Measurements from ENCODE around the gene CYP8B1. TPM values are rescaled to one million over a fixed set of nuclear protein-coding genes. Genes with fewer than 3 reads are reported as not detected.

The CYP8B1 gene
- polyA plus RNA-seq, 1 donor (not counting 4 experiments of a cell fraction or from before 2014, with no cell fraction given) = not detected

DNA sequence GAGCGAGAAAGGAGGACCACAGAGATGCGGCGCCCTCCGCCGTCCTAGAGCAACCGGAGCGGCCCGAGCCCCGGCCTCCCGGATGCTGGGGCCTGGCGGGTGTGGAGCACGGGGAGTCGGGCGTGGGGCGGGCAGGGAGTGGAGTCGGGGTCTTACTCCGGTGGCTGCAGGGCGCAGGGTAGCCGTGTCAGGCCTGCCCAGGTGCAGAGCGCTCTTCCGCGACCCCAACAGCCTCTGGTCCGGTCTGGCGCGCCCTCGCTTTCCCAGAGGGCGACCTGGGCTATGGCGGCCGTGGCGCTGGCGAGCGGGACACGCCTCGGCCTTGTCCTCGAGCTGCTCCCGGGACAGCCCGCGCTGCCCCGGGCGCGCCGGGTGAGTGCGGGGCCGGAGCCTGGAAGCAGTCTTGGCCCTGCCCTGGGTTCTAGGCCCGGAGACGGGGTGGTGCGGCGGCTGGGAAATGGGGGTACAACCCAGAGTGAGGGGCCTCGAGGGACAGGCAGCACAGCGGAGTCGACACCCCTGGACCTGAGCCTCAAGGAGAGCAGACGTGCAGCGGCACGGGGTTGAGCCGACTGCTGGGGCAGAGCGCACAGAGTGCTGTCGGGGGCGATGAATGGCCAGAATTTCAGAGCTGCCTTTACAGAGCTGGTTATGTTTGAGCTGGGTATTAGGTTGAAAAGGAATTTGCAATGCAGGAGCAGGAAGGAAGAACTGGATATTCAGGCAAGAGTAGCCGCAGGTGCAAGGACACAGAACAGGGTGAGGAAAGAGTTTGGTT, 30.6 kb upstream of the CYP8B1 start, which contains the start of gene ZNF662:
Gene ZNF662 (plus strand): TSS at position 73 of the 778 bp plus-strand sequence. CDS start 1,973 bp downstream, outside the sequence.
- no peaks in the 10 kb centered on the region for H3K36me3 ChIP-seq (ENCODE audit: control insufficient read depth in 2 of 2, extremely low read depth in 1 of 2, insufficient read depth in 2 of 2, low read length in 2 of 2)
- dilution Hi-C loops (cut with MboI; ENCODE audit: extremely low pct_ligation_motif_present, low sequenced_read_pairs) = no loop called here
- DNase-seq (ENCODE audit: low read depth, low spot score) (no peak), FAIRE-seq (no peak)
- peak within 1 kb of the TSS; percentile 30 to 60 (median 42) for H3K4me3 ChIP-seq (ENCODE audit: control insufficient read depth in 2 of 3, extremely low read depth in 1 of 3, insufficient read depth in 2 of 3, low read depth in 1 of 3, low read length in 3 of 3)
- TF ChIP-seq, protein P1, sequence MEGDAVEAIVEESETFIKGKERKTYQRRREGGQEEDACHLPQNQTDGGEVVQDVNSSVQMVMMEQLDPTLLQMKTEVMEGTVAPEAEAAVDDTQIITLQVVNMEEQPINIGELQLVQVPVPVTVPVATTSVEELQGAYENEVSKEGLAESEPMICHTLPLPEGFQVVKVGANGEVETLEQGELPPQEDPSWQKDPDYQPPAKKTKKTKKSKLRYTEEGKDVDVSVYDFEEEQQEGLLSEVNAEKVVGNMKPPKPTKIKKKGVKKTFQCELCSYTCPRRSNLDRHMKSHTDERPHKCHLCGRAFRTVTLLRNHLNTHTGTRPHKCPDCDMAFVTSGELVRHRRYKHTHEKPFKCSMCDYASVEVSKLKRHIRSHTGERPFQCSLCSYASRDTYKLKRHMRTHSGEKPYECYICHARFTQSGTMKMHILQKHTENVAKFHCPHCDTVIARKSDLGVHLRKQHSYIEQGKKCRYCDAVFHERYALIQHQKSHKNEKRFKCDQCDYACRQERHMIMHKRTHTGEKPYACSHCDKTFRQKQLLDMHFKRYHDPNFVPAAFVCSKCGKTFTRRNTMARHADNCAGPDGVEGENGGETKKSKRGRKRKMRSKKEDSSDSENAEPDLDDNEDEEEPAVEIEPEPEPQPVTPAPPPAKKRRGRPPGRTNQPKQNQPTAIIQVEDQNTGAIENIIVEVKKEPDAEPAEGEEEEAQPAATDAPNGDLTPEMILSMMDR (optimal IDR thresholded peaks at IDR 0.05 in 1 of 3, IDR thresholded peaks at IDR 0.05 in 1 of 3, conservative IDR thresholded peaks at IDR 0.05 in 1 of 3; ENCODE audit: extremely low read depth in 1 of 3, insufficient read depth in 2 of 3, low read length in 3 of 3) = no peak
- peak; percentile 2 for TF ChIP-seq EZH2 (IDR thresholded peaks at IDR 0.05; ENCODE audit: low read length)
- no peak within 1 kb of the TSS for H3K27ac ChIP-seq (ENCODE audit: control insufficient read depth, insufficient read depth, low read length)
- H4K20me1 ChIP-seq (ENCODE audit: control insufficient read depth, extremely low read depth, insufficient read depth, low read length) = no peaks in the 10 kb centered on the region
- H3K4me2 ChIP-seq (ENCODE audit: control insufficient read depth, extremely low read depth, insufficient read depth, low read depth, low read length) = peak within 1 kb of the TSS; percentile 50
- H2AFZ ChIP-seq (ENCODE audit: control insufficient read depth, low read length) = peak within 1 kb of the TSS; percentile 75
- H3K9me3 ChIP-seq (ENCODE audit: control insufficient read depth, low read depth, low read length) = no peaks in the 10 kb centered on the region
- H3K9ac ChIP-seq (ENCODE audit: control insufficient read depth, extremely low read depth, insufficient read depth, low read length) = peak within 1 kb of the TSS; percentile 56
- no peaks in the 10 kb centered on the region for H3K79me2 ChIP-seq (ENCODE audit: control insufficient read depth, insufficient read depth, low read length)
- peaks cover 7% of the 10 kb centered on the region for H3K4me1 ChIP-seq (ENCODE audit: control insufficient read depth, extremely low read depth, insufficient read depth, low read length)
- peaks cover 27% of the 10 kb centered on the region for H3K27me3 ChIP-seq (ENCODE audit: control insufficient read depth, extremely low read depth, insufficient read depth, low read length)
- H3K9me1 ChIP-seq (ENCODE audit: control insufficient read depth, extremely low read depth, insufficient read depth, low read length) = no peaks in the 10 kb centered on the region

DNA sequence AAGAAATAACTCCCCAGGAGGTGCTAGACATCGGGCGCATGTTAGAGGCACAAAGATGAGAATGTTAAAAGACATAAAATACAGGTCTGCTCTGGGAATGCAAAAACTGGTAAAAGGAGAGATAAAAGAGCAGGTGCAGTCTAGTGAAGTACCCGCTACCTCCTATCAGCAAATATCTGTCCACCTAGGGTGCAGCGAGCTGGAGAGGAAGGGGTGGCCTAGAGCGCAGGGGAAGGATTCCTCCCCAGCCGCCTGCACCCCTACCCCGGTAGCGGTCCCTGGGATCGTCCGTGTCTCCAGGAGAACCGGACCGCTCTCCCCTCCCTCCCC, 30.0 kb upstream of the CYP8B1 start:
- no peaks in the 10 kb centered on the region for H3K36me3 ChIP-seq (ENCODE audit: control insufficient read depth in 2 of 2, extremely low read depth in 1 of 2, insufficient read depth in 2 of 2, low read length in 2 of 2)
- H3K27ac ChIP-seq (ENCODE audit: control insufficient read depth, insufficient read depth, low read length) = no peak overlapping the region
- no peaks in the 10 kb centered on the region for H3K9me3 ChIP-seq (ENCODE audit: control insufficient read depth, low read depth, low read length)
- peak overlapping the region; percentile 50 for H3K4me2 ChIP-seq (ENCODE audit: control insufficient read depth, extremely low read depth, insufficient read depth, low read depth, low read length)
- H3K79me2 ChIP-seq (ENCODE audit: control insufficient read depth, insufficient read depth, low read length) = no peaks in the 10 kb centered on the region
- H2AFZ ChIP-seq (ENCODE audit: control insufficient read depth, low read length) = peak overlapping the region; percentile 75
- no peak overlapping the region for H3K9ac ChIP-seq (ENCODE audit: control insufficient read depth, extremely low read depth, insufficient read depth, low read length)
- FAIRE-seq (no peak), DNase-seq (ENCODE audit: low read depth, low spot score) (no peak)
- H3K4me3 ChIP-seq (ENCODE audit: control insufficient read depth in 2 of 3, extremely low read depth in 1 of 3, insufficient read depth in 2 of 3, low read depth in 1 of 3, low read length in 3 of 3) = peak overlapping the region; percentile 30 to 60 (median 42)
- no peaks in the 10 kb centered on the region for H4K20me1 ChIP-seq (ENCODE audit: control insufficient read depth, extremely low read depth, insufficient read depth, low read length)
- peaks cover 27% of the 10 kb centered on the region for H3K27me3 ChIP-seq (ENCODE audit: control insufficient read depth, extremely low read depth, insufficient read depth, low read length)
- dilution Hi-C loops (cut with MboI; ENCODE audit: extremely low pct_ligation_motif_present, low sequenced_read_pairs) = no loop called here
- no peaks in the 10 kb centered on the region for H3K9me1 ChIP-seq (ENCODE audit: control insufficient read depth, extremely low read depth, insufficient read depth, low read length)
- H3K4me1 ChIP-seq (ENCODE audit: control insufficient read depth, extremely low read depth, insufficient read depth, low read length) = peaks cover 12% of the 10 kb centered on the region
- TF ChIP-seq, protein P1 (optimal IDR thresholded peaks at IDR 0.05 in 1 of 3, IDR thresholded peaks at IDR 0.05 in 1 of 3, conservative IDR thresholded peaks at IDR 0.05 in 1 of 3; ENCODE audit: extremely low read depth in 1 of 3, insufficient read depth in 2 of 3, low read length in 3 of 3) = no peak
- TF ChIP-seq EZH2 (IDR thresholded peaks at IDR 0.05; ENCODE audit: low read length) = peak; percentile 29

Data from keratinocyte (primary cell).